GM18909 (cell line): ENCODE data around the gene ZNF385C.
"Not testable (repeated sequence)": the region's sequence is repeated elsewhere in the genome, so short reads cannot be mapped to it uniquely, and the experiment has no call there.

Experiments used
- ATAC-seq: cut with Tn5 transposase; IDR thresholded peaks from one replicate; pipeline ENCODE4 v1.9.1; 2021; ENCODE audit warnings: mild to moderate bottlenecking; ENCODE audit not compliant: unreplicated experiment, poor library complexity

ZNF385C gene

GRCh38 chr17:42025936-42026335, 72.3 kb downstream of the ZNF385C start:
- no peak for ATAC-seq

DNA sequence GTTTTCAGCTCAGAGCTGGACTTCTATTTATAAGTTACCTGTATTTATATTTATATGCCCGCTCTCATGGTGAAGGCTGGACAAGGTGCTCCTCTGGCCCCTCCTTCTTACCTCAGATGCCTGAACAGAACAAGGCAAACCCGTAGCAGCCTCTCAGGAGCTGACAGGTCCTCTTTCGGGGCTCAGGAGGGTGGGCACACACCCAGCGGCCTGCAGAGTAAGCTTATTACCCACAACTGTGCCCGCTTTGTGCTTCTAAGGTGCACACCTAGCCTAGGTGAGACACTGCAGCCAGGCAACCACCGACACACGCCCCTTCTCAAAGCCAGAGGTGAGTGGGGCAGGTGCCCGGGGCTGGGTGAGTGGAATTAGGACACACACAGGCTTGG, 73.1 kb downstream of the ZNF385C start:
- ATAC-seq, result no peak

DNA sequence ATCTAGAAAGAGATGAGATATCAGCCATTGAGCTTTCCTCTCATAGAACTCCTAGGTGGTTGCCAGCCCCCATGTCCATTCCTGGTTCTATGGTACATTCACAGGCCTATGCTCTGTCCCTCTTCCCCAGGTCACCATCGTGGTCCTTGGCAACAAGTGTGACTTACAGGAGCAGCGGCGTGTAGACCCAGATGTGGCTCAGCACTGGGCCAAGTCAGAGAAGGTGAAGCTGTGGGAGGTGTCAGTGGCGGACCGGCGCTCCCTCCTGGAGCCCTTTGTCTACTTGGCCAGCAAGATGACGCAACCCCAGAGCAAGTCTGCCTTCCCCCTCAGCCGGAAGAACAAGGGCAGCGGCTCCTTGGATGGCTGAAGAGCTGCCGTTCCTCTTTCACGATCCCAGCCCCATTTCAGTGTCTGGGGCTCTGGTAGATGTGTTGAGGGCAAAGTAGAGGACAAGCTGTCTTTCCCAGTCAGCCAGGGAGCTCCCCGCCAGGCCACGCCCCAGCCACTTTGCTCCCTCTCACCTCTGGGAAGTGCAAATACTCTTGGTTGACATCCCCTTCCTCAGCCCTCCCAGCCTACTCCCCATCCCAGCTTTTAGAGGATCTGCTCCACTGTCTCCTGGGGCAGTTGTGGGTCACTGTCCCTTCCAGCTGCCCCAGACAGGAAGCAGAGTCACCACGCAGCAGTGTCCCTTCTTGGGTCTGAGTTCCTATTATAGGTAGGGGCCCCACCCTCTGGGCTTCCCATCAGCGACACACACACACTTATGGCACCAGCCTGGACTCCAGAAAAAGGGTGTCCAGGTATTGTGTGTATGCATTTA, 74.5 kb downstream of the ZNF385C start:
- no peak for ATAC-seq

GRCh38 chr17:42020845-42021244, 77.4 kb downstream of the ZNF385C start:
- ATAC-seq, result not testable (repeated sequence)

DNA sequence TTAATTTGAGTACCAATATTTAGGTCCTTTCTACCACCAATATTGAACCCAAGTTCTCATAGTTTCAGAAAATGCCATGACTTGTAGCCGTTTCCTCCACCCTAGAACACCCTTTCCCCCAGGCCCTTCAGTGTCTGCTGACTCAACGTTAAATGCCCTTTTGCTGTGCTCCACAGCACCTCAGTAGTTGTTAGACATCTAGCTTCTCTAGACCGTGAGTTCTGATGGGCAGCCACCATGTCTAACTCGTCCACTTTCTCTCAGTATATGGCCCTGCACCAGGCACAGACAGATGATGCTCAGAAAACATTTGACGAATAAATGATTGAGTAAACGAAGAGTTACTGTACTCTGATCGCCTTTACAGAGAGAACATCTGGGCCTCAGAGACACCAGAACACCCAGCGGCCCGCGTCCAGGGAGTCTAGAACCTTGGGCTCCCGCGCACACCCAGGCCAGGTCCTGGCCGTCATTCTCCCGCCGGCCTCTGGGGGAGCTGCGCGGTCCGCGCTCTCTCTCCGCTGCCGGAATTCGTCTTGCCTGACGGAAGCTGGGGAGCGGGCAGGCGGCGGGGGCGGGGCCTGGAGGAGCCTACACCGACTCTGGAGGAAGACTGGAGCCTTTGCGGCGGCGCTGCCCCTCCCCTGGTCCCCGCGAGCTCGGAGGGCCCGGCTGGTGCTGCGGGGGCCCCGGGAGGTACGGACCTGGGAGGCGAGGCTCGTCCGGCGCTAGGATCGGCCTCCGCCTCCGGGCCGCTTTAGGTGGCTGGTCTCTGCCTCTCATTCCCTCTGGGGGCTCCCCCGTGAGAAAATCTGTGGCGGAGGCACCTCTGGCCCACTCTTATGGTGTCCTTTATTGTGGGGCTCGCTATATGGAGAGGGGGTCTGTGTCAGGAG, 78.5 kb downstream of the ZNF385C start, which contains the start of gene NKIRAS2:
NKIRAS2 (plus strand) TSS at position 582 of the 896 bp plus-strand sequence. CDS start 1,488 bp downstream, outside the sequence.
- no peak for ATAC-seq

DNA sequence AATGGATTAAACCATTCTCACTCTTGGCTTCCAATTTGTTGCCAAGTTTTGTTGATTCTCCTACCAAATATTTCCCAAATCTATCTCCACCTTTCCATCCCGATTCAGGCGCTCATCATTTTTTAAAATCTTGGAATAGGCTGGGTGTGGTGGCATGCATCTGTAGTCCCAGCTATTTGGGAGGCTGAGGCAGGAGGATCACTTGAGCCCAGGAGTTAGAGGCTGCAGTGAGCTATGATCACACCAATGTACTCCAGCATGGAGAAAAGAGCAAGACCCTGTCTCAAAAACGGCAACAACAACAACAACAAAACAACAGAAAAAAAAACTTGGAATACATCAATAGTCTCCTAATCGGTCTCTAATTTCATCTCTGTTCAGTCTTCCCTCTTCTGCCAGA, 79.3 kb downstream of the ZNF385C start:
- ATAC-seq, result no peak

GRCh38 chr17:42018339-42018738, 79.9 kb downstream of the ZNF385C start:
- ATAC-seq, result no peak

DNA sequence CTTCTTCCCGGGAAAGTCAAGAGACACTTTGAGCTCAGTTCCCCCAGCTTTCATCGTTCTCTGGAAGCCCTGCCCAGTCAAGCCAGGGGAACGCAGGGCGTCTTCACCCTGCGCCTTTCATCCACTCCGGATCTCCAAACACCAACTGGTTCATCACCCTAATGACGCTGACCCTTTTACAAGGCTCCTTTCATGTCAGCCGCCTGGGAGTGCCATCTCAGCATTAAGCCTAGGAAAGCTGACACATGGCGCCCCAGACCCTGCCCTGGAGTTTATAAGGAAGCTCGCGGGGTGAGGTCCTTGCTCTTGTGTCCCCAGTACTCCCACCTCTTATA, 80.4 kb downstream of the ZNF385C start:
- ATAC-seq, result peak; percentile 11

GRCh38 chr17:42016941-42017865, 81.1 kb downstream of the ZNF385C start, which contains the start of gene DNAJC7:
TSS of gene DNAJC7 (minus strand) at chr17:42017439. CDS start at chr17:42017416, 23 bp downstream.
- ATAC-seq, result peak; percentile 79

DNA sequence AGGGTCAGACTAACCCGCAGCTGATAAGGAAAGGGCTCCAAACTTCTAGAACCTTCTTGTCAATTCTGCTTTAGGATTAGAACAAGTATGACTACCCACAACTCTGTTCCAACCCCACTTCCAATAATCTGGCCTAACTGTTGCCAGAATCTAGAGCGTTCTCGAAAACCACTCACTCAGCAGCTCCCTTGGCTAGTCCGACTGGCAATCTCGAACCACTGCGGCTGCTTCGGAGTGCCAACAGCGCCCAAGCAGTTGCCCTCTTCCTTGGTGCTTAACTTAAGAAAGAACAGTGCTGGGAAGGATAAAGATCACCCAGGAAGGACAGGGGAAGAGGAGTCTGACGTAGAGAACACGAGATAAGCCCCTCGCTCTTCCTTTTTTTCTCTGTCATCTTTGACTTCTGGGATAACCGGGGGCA, 81.9 kb downstream of the ZNF385C start:
- ATAC-seq, result no peak

DNA sequence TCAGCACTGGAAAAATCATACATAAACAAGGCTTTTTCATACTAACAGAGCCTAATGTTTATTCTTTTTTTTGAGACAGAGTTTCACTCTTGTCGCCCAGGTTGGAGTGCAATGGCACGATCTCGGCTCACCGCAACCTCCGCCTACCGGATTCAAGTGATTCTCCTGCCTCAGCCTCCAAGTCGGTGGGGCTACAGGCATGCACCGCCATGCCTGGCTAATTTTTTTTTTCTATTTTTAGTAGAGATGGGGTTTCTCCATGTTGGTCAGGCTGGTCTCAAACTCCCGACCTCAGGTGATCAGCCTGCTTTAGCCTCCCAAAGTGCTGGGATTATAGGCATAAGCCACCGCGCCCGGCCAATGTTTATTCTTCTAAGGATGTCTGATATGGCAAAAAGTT, 84.5 kb downstream of the ZNF385C start:
- ATAC-seq, result not testable (repeated sequence)

- ATAC-seq, result not testable (repeated sequence)
Observed at GRCh38 chr17:42012363-42012762, 85.9 kb downstream of the ZNF385C start.

DNA sequence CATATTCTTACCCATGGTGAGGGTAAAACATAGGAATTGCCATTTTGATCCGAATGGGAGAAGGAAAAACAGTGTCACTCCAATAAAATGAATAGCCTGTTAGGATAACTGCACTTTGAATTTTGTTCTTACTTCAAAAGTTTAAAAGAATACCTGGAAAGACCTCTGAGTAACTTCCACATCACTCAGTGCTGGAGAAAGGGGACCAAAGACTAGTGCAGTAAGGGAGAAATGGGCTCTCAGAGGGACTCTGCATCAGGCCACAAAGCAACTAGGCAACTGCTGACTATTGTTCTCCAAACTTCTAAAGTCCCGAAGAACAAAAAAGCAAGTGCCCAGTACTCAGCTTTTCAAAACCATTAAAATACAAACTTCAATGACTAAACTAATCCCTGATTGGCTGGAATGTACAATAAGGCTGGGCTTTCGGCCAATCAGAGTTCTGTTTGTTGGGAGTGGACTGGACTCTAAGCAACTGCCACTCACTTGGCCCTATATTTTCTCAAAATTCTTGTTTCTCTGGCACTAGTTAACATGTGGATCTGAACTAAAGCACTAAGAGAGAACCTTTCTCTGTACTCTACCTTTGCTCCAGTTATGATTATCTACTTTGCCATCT, 87.3 kb downstream of the ZNF385C start:
- ATAC-seq, result no peak

GRCh38 chr17:42010266-42010680, 88.0 kb downstream of the ZNF385C start:
- not testable (repeated sequence) for ATAC-seq

- no peak for ATAC-seq
Observed at GRCh38 chr17:42009170-42009569, 89.1 kb downstream of the ZNF385C start.

DNA sequence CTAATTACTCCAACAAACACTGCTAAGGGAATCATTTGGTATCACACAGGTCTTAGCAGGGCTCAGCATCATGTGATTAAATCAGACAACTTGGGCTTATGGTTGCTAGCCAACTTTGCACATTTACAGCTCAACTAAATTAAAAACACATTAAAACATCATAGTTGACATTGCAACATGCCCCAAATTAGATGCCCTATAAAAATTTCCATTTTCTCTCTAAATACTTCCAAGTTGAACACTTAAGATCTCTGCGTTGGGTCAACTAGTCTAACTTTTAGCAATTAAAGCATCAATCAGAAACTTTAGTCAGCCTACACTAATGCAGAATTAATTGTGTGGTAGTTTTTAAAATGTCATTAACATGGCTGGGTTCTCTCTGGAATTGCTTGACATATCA, 93.1 kb downstream of the ZNF385C start:
- ATAC-seq, result no peak

DNA sequence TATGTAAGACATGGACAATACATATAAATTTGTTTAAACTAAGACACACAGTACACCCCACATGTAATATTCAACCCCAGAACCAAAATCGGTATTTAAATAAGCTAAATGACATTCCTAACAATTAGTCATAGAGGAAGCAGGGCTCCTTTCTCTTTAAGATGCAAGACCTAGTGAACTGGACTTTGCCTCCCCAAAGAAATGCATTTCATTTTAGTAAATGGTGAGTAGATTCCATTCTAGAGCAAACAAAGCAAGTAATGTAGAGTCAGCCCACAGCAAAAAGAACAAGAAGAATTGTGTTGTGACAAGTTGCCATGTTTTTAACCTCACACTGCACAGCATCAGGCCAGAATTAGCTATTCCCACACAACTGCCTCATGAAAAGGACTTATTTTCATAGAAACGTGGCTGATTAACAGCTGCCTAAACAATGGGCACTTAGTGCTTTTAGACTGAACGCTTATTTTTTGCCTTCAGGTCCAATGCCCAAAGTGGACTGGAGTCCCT, 95.4 kb downstream of the ZNF385C start:
- ATAC-seq, result no peak

- no peak for ATAC-seq
Observed at GRCh38 chr17:42002175-42002791, 96.0 kb downstream of the ZNF385C start.

GRCh38 chr17:42001729-42002128, 96.5 kb downstream of the ZNF385C start:
- no peak for ATAC-seq
